RWPE2 (cell line): ENCODE measurements around the gene B3GAT3.

Experiments
- ATAC-seq: fragments of 200-7000 bp; cut with Tn5 transposase; 3 replicates; pipeline ENCODE4 v1.9.1; 2021; ENCODE audit warnings: low read depth
- DNase-seq: peaks from one replicate; pipeline ENCODE4 v3.0.0-alpha.2; 2020; ENCODE audit warnings: low spot score
- H3K27ac ChIP-seq: fragments of 450-650 bp; 2 replicates; pipeline ENCODE4 v1.5.1; 2017; ENCODE audit warnings: mild to moderate bottlenecking; ENCODE audit not compliant: poor library complexity, severe bottlenecking
- H3K27me3 ChIP-seq: fragments of 250-450 bp; sonication (Bioruptor Pico); 2 replicates; pipeline ENCODE4 v1.5.1; 2021; ENCODE audit warnings: mild to moderate bottlenecking, moderate library complexity; ENCODE audit not compliant: insufficient read depth, poor library complexity, severe bottlenecking
- H3K36me3 ChIP-seq: fragments of 250-450 bp; sonication (Bioruptor Pico); 2 replicates; pipeline ENCODE4 v1.5.1; 2020; ENCODE audit warnings: low read depth, mild to moderate bottlenecking, moderate library complexity
- H3K4me1 ChIP-seq: fragments of 250-450 bp; sonication (Bioruptor Pico); 2 replicates; pipeline ENCODE4 v1.5.1; 2021; ENCODE audit warnings: mild to moderate bottlenecking, moderate library complexity; ENCODE audit not compliant: insufficient read depth, poor library complexity, severe bottlenecking
- H3K4me3 ChIP-seq: fragments of 250-450 bp; sonication (Bioruptor Pico); 2 replicates; pipeline ENCODE4 v1.5.1; 2021; ENCODE audit warnings: mild to moderate bottlenecking, moderate library complexity; ENCODE audit not compliant: severe bottlenecking
- H3K9me3 ChIP-seq: fragments of 250-450 bp; sonication (Bioruptor Pico); 2 replicates; pipeline ENCODE4 v1.5.1; 2021; ENCODE audit warnings: mild to moderate bottlenecking, moderate library complexity; ENCODE audit not compliant: severe bottlenecking
- TF ChIP-seq, protein P1 (sequence below): fragments of 450-650 bp; IDR thresholded peaks from one replicate; pipeline ENCODE4 v1.5.1; 2017; ENCODE audit warnings: mild to moderate bottlenecking, moderate library complexity; ENCODE audit not compliant: poor library complexity, severe bottlenecking

B3GAT3 gene

DNA sequence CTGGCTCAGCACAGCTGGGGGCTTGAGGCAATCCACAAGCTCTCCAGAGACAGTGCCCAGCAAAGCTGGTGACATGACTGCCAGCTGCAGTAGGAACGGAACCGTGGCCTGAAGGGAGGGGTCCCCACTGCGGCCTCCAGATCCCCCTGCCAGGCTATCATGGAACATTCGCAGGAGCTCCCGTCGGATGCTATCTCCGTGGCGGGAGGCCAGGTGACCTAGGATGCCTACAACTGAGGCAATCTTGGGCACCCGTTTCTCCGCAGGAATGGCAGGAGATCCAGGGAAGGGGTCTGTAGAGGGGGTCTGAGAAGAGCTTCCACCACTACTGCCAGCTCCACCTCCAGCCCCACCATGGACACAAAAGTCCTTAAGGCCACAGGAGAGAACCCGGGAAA is 27.2 kb upstream of the B3GAT3 start:
- no peak overlapping the region for H3K27ac ChIP-seq
- no peak overlapping the region for H3K4me3 ChIP-seq
- H3K9me3 ChIP-seq: no peaks in the 10 kb centered on the region
- no peaks in the 10 kb centered on the region for H3K4me1 ChIP-seq
- ATAC-seq (no peak), DNase-seq (no peak)
- TF ChIP-seq, protein P1, sequence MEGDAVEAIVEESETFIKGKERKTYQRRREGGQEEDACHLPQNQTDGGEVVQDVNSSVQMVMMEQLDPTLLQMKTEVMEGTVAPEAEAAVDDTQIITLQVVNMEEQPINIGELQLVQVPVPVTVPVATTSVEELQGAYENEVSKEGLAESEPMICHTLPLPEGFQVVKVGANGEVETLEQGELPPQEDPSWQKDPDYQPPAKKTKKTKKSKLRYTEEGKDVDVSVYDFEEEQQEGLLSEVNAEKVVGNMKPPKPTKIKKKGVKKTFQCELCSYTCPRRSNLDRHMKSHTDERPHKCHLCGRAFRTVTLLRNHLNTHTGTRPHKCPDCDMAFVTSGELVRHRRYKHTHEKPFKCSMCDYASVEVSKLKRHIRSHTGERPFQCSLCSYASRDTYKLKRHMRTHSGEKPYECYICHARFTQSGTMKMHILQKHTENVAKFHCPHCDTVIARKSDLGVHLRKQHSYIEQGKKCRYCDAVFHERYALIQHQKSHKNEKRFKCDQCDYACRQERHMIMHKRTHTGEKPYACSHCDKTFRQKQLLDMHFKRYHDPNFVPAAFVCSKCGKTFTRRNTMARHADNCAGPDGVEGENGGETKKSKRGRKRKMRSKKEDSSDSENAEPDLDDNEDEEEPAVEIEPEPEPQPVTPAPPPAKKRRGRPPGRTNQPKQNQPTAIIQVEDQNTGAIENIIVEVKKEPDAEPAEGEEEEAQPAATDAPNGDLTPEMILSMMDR: no peak
- no peaks in the 10 kb centered on the region for H3K27me3 ChIP-seq
- peaks cover 32% of the 10 kb centered on the region for H3K36me3 ChIP-seq

DNA sequence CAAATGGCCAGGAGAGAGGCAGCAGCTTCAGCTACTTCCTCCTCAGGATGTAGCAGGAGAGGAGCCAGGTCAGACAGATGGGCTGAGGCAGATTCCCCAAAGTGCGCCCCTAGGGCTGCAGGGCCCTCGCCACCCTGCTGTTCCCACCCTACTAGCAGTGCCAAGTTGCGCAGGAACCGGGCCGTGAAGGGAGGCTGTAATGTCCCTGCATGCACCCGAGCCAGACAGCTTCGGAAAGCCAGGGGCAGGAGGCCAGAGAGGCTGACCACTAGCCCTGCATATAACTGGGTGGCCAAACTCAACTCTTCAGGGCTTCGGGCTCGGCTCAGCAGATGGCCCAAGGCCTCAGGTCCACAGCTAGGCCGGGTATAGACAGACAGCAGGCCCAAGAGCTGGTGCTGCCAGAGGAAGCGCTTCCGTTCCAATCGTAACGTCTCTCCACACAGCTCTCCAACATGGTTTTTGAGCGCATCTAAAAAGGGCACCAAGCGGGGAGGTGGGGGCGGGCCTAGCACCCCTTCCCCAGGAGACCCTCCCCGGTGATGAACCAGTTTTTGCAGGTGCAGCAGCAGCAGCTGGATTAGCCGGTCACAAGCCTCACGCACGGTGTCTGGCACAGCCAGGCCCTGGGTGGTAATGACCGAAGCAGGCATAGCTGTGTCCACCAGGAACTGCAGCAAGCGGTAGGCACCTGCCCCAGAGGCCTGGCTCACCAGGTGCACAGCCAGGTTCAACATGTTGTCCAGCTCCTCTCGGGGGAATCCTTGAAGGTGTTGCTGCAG is 26.6 kb upstream of the B3GAT3 start:
- no peak overlapping the region for H3K4me3 ChIP-seq
- H3K27me3 ChIP-seq: no peaks in the 10 kb centered on the region
- no peak overlapping the region for H3K27ac ChIP-seq
- no peak for DNase-seq
- peaks cover 38% of the 10 kb centered on the region for H3K36me3 ChIP-seq
- no peaks in the 10 kb centered on the region for H3K9me3 ChIP-seq
- H3K4me1 ChIP-seq: no peaks in the 10 kb centered on the region
- TF ChIP-seq, protein P1: no peak
- no peak for ATAC-seq

DNA sequence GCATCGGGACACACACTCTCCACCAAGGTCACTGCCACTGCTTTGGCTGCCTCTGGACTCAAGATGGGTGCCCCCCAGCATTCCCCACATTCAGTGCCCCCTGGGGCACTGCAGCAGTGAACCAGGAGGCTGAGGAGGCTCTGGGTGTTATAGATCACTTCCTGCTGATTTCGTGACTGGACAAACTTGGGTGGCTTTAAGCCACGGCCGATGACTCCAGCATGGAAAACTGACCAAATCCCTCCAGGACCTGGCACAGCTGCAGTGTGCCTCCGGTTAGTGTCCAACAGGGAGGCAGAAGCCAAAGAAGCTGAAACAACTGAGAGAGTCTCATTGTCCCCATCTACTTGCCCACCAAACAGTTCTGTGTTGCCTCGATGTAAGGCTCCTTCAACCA is 25.8 kb upstream of the B3GAT3 start:
- no peaks in the 10 kb centered on the region for H3K9me3 ChIP-seq
- no peak overlapping the region for H3K4me3 ChIP-seq
- H3K36me3 ChIP-seq: peaks cover 45% of the 10 kb centered on the region
- ATAC-seq (no peak), DNase-seq (no peak)
- H3K27ac ChIP-seq: peak overlapping the region; percentile 69
- H3K27me3 ChIP-seq: no peaks in the 10 kb centered on the region
- H3K4me1 ChIP-seq: no peaks in the 10 kb centered on the region
- TF ChIP-seq, protein P1: no peak

GRCh38 chr11:62646825-62647608 is 25.2 kb upstream of the B3GAT3 start:
- Histone ChIP-seq H3K9me3 (no peaks in the 10 kb centered on the region), H3K36me3 (peaks cover 48% of the 10 kb centered on the region), H3K4me1 (no peaks in the 10 kb centered on the region), H3K4me3 (no peak overlapping the region), H3K27ac (peak overlapping the region; percentile 69), H3K27me3 (no peaks in the 10 kb centered on the region)
- ATAC-seq: no peak
- TF ChIP-seq, protein P1: no peak
- no peak for DNase-seq
